Endothelial cell of umbilical vein (primary cell): ENCODE results near the gene CUBN. TPM values are rescaled to one million over a fixed set of nuclear protein-coding genes. Genes with fewer than 3 reads are reported as not detected.

Experiments used
- BruUV-seq: library from RNA; stranded (reverse); fragments of 400-500 nt; replicated peaks from 2 replicates; lab custom pipeline; 2021; lab: Mats Ljungman, UMichigan
- CTCF ChIA-PET: fragments of 300-600, 350-600 bp; sonication (Branson Sonifier 250); formaldehyde crosslinking; loops from one replicate; lab custom pipeline; 2021; ENCODE audit warnings: antibody characterized with exemption, inconsistent platforms; lab: Charles Lee
- POLR2A ChIA-PET: fragments of 300-600, 350-600 bp; sonication (Branson Sonifier 250); formaldehyde crosslinking; loops from one replicate; lab custom pipeline; 2021; ENCODE audit warnings: antibody characterized with exemption, inconsistent platforms; lab: Charles Lee
- DNase-seq: peaks from one replicate; pipeline ENCODE4 v3.0.0-alpha.2; 2011; ENCODE audit warnings: low read depth, low spot score
- FAIRE-seq: peaks from 2 replicates; lab custom pipeline; 2011; peaks lifted over from hg19 to GRCh38; lab: Jason Lieb, UNC
- H2AFZ ChIP-seq: 2 replicates; pipeline ENCODE4 v1.6.0; 2012; ENCODE audit warnings: low read depth, low read length, control low read depth, inconsistent platforms
- H3K27ac ChIP-seq: 2 replicates; pipeline ENCODE4 v1.5.1; 2011; ENCODE audit warnings: low read depth, mild to moderate bottlenecking, control low read depth, low read length, moderate library complexity; ENCODE audit not compliant: insufficient read depth
- H3K27me3 ChIP-seq, 2 experiments: 2 replicates each; pipeline versions ENCODE4 v1.6.0 to v1.6.1; 2011; ENCODE audit warnings: low read length in 2 of 2, mixed read lengths in 1 of 2; ENCODE audit not compliant: control insufficient read depth in 2 of 2, insufficient read depth in 2 of 2
- H3K36me3 ChIP-seq, 2 experiments: 2 replicates in 1 of 2; 3 replicates in 1 of 2; pipeline ENCODE4 v1.5.1; 2011; ENCODE audit warnings: low read length in 2 of 2, mild to moderate bottlenecking in 1 of 2, moderate library complexity in 1 of 2; ENCODE audit not compliant: control insufficient read depth in 2 of 2, insufficient read depth in 2 of 2; ENCODE audit errors: extremely low read depth in 1 of 2
- H3K4me1 ChIP-seq: 3 replicates; pipeline ENCODE4 v1.5.1; 2011; ENCODE audit warnings: mild to moderate bottlenecking, low read length; ENCODE audit not compliant: control insufficient read depth, insufficient read depth; ENCODE audit errors: extremely low read depth
- H3K4me2 ChIP-seq: 2 replicates; pipeline ENCODE4 v1.6.1; 2011; ENCODE audit warnings: low read length, control low read depth, mixed read lengths; ENCODE audit not compliant: insufficient read depth
- H3K4me3 ChIP-seq, 3 experiments: fragments of 200-600 bp in 1 of 3; sonication (generic), shearing (Covaris generic) in 1 of 3; replicated peaks in 1 of 3; 2 replicates each; pipeline ENCODE4 v1.5.1; 2011 to 2016; ENCODE audit warnings: control low read depth in 3 of 3, low read length in 3 of 3, mild to moderate bottlenecking in 2 of 3, inconsistent platforms in 1 of 3, low read depth in 1 of 3, moderate library complexity in 1 of 3; ENCODE audit not compliant: insufficient read depth in 1 of 3
- H3K79me2 ChIP-seq: 2 replicates; pipeline ENCODE4 v1.6.0; 2012; ENCODE audit warnings: low read length, inconsistent platforms; ENCODE audit not compliant: control insufficient read depth, insufficient read depth
- H3K9ac ChIP-seq: replicated peaks from 2 replicates; pipeline ENCODE3; 2011; ENCODE audit warnings: low read length, control low read depth; ENCODE audit not compliant: insufficient read depth; ENCODE audit errors: extremely low read depth
- H3K9me1 ChIP-seq: replicated peaks from 3 replicates; pipeline ENCODE4 v1.6.0; 2011; ENCODE audit warnings: mild to moderate bottlenecking, low read length; ENCODE audit not compliant: control insufficient read depth, insufficient read depth; ENCODE audit errors: extremely low read depth
- H3K9me3 ChIP-seq: replicated peaks from 2 replicates; pipeline ENCODE4 v1.5.1; 2012; ENCODE audit warnings: low read length, inconsistent platforms; ENCODE audit not compliant: control insufficient read depth, insufficient read depth
- H4K20me1 ChIP-seq: replicated peaks from 2 replicates; pipeline ENCODE3; 2011; ENCODE audit warnings: mild to moderate bottlenecking, low read length; ENCODE audit not compliant: control insufficient read depth, insufficient read depth; ENCODE audit errors: extremely low read depth
- CTCF ChIP-seq, 2 donors: IDR thresholded peaks; 1 replicate in 1 of 2; 2 replicates in 1 of 2; pipeline ENCODE4 v1.5.1; 2011; ENCODE audit warnings: low read length in 2 of 2, mild to moderate bottlenecking in 2 of 2, moderate library complexity in 2 of 2, control low read depth in 1 of 2, inconsistent platforms in 1 of 2, low read depth in 1 of 2; ENCODE audit not compliant: insufficient read depth in 1 of 2; ENCODE audit errors: extremely low read depth in 1 of 2
- EZH2 ChIP-seq: IDR thresholded peaks from 2 replicates; pipeline ENCODE4 v1.6.1; 2012; ENCODE audit warnings: borderline replicate concordance, low read depth, mild to moderate bottlenecking, moderate library complexity, low read length, inconsistent platforms; ENCODE audit not compliant: severe bottlenecking
- FOS ChIP-seq: IDR thresholded peaks from 2 replicates; pipeline ENCODE4 v1.6.1; 2011; ENCODE audit warnings: mild to moderate bottlenecking, low read length, moderate library complexity, borderline replicate concordance; ENCODE audit not compliant: insufficient read depth
- GATA2 ChIP-seq: IDR thresholded peaks from 2 replicates; pipeline ENCODE4 v1.7.0; 2011; ENCODE audit warnings: low read depth, mild to moderate bottlenecking, moderate library complexity, mixed read lengths, low read length; ENCODE audit not compliant: insufficient read length, insufficient read depth
- JUN ChIP-seq: IDR thresholded peaks from 2 replicates; pipeline ENCODE4 v1.6.1; 2011; ENCODE audit warnings: borderline replicate concordance, low read depth; ENCODE audit not compliant: insufficient read length, insufficient read depth
- POLR2A ChIP-seq: IDR thresholded peaks from 2 replicates; pipeline ENCODE4 v1.6.1; 2012; ENCODE audit warnings: low read depth, mild to moderate bottlenecking, control low read depth, low read length
- POLR2AphosphoS5 ChIP-seq: IDR thresholded peaks from 2 replicates; pipeline ENCODE4 v1.6.1; 2012; ENCODE audit warnings: low read depth, mild to moderate bottlenecking, control low read depth, low read length, moderate library complexity; ENCODE audit not compliant: insufficient read depth
- dilution Hi-C: fragments of 300-500 bp; cut with MboI; formaldehyde crosslinking; loops from one replicate; pipeline ENCODE4 v1.15.0; 2019; ENCODE audit warnings: low sequenced_read_pairs; ENCODE audit not compliant: extremely low pct_ligation_motif_present
- intact Hi-C: fragments of 100-400 bp; cut with micrococcal nuclease; formaldehyde crosslinking; loops from one replicate; pipeline ENCODE4 v1.10.0; 2022
- polyA plus RNA-seq, 4 experiments: library from polyadenylated mRNA; depleted of rRNA in 3 of 4; stranded (reverse) in 3 of 4; unstranded in 1 of 4; fragments of >200 nt; gene quantifications; 2 replicates each; pipeline versions ENCODE4 v1.2.1 to v1.2.3, GENCODE V29; 2011 to 2012; ENCODE audit warnings: missing spikeins in 1 of 4
- total RNA-seq: library from RNA; stranded (reverse); gene quantifications from 2 replicates; pipeline ENCODE4 v1.2.3, GENCODE V29; 2021
- TF ChIP-seq, protein P1 (sequence below): IDR thresholded peaks from 2 replicates; pipeline ENCODE4 v1.6.1; 2011; ENCODE audit not compliant: insufficient read depth, insufficient read length

CUBN gene
- total and polyA plus RNA-seq, 2 donors (not counting 3 experiments of a cell fraction or from before 2014, with no cell fraction given), result 2.7 to 4.6 TPM

- intact Hi-C loops, result loop anchor here (1.0 kb wide), 6 partner anchors 15 to 587 kb away; partner anchors contain the start of genes TRDMT1 and VIM
- DNase-seq (peak; percentile 83), FAIRE-seq (peak; percentile 89)
- peak overlapping the region; percentile 32 for H3K27ac ChIP-seq
- H2AFZ ChIP-seq, result no peak overlapping the region
- no TSS peak for BruUV-seq
- peaks cover 2% of the 10 kb centered on the region for H3K4me1 ChIP-seq
- H3K9me3 ChIP-seq, result no peaks in the 10 kb centered on the region
- CTCF ChIA-PET, result interaction anchor here (0.7 to 2.0 kb wide), 7 partner anchors 10 to 415 kb away, joined by 3 to 11 read pairs (median 4); partner anchors contain the start of genes RSU1 and TRDMT1
- dilution Hi-C loops, result no loop called here
- no peak overlapping the region for H3K4me2 ChIP-seq
- H3K79me2 ChIP-seq, result no peaks in the 10 kb centered on the region
- peak overlapping the region; percentile 23 for H3K9ac ChIP-seq
- POLR2A ChIA-PET, result no interaction called here
- H3K36me3 ChIP-seq, result no peaks in the 10 kb centered on the region
- no peaks in the 10 kb centered on the region for H3K27me3 ChIP-seq
- H4K20me1 ChIP-seq, result no peaks in the 10 kb centered on the region
- H3K9me1 ChIP-seq, result no peaks in the 10 kb centered on the region
- TF ChIP-seq POLR2AphosphoS5 (no peak), CTCF (IDR thresholded peaks at IDR 0.05; ENCODE audit: extremely low read depth in 1 of 2, insufficient read depth in 1 of 2, low read depth in 1 of 2, low read length in 2 of 2) (peak; percentile 19 to 27)
- H3K4me3 ChIP-seq, result no peak overlapping the region
These were observed 286.2 kb downstream of the CUBN start for GRCh38 chr10:16843252-16843870.

DNA sequence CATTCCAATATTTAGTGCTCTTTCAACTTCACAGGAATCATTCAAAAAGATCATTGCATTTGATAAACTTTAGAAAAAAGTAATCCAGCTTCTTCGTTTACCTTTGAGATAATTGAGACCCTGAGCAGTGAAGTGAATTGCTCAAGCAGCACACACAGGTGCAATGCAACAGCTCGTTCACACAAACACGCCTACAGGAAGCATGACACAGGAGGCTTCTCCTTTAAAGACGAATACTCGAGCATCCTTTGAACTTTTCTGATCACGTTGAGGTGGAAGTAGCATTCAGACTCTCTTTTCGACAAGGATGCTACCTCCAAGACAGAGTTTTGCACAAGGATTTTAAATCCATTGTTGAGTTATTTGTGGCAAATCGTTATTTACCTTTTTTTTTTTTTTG lies 294.4 kb downstream of the CUBN start:
- no peak overlapping the region for H3K4me3 ChIP-seq
- peaks cover 22% of the 10 kb centered on the region for H3K4me1 ChIP-seq
- ChIA-PET CTCF (no interaction called here), POLR2A (no interaction called here)
- H3K27ac ChIP-seq, result no peak overlapping the region
- H3K9me1 ChIP-seq, result no peaks in the 10 kb centered on the region
- no peak for DNase-seq
- dilution Hi-C loops (no loop called here), intact Hi-C loops (no loop called here)
- no peaks in the 10 kb centered on the region for H4K20me1 ChIP-seq
- FAIRE-seq, result no peak
- no peak overlapping the region for H3K9ac ChIP-seq
- H3K36me3 ChIP-seq, result no peaks in the 10 kb centered on the region
- no peaks in the 10 kb centered on the region for H3K9me3 ChIP-seq
- no peaks in the 10 kb centered on the region for H3K79me2 ChIP-seq
- H3K4me2 ChIP-seq, result no peak overlapping the region
- BruUV-seq, result no TSS peak
- TF ChIP-seq GATA2 (no peak), POLR2AphosphoS5 (no peak), EZH2 (no peak), POLR2A (no peak), FOS (no peak), JUN (no peak)
- TF ChIP-seq, protein P1, sequence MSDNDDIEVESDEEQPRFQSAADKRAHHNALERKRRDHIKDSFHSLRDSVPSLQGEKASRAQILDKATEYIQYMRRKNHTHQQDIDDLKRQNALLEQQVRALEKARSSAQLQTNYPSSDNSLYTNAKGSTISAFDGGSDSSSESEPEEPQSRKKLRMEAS, result no peak
- H2AFZ ChIP-seq, result no peak overlapping the region
- no peaks in the 10 kb centered on the region for H3K27me3 ChIP-seq
